Right cardiac atrium (tissue), 5 donors: ENCODE data around the gene ZNF718. TPM values are rescaled to one million over a fixed set of nuclear protein-coding genes. Genes with fewer than 3 reads are reported as not detected.
"Not testable (repeated sequence)": the region's sequence is repeated elsewhere in the genome, so short reads cannot be mapped to it uniquely, and the experiment has no call there.

ENCODE experiments used
- ATAC-seq, 2 donors: fragments of 200-7000 bp; cut with Tn5 transposase; one replicate each; pipeline versions ENCODE4 v1.8.0 to v1.9.1; 2020; ENCODE audit warnings: moderate library complexity in 2 of 2, mild to moderate bottlenecking in 1 of 2
- DNase-seq, 3 donors: peaks; one replicate each; pipeline ENCODE4 v3.0.0-alpha.2; 2020
- H3K27ac ChIP-seq: one replicate; pipeline ENCODE4 v1.5.1; 2013; ENCODE audit warnings: mild to moderate bottlenecking, low read length, control low read depth, moderate library complexity
- H3K27me3 ChIP-seq: one replicate; pipeline ENCODE4 v1.6.1; 2013; ENCODE audit not compliant: control insufficient read depth, insufficient read depth
- H3K4me1 ChIP-seq: one replicate; pipeline ENCODE4 v1.6.1; 2013; ENCODE audit warnings: low read length; ENCODE audit not compliant: control insufficient read depth, insufficient read depth
- H3K4me3 ChIP-seq: one replicate; pipeline ENCODE4 v1.5.1; 2013; ENCODE audit warnings: low read length, control low read depth
- H3K9me3 ChIP-seq: one replicate; pipeline ENCODE4 v1.6.1; 2013; ENCODE audit warnings: low read length; ENCODE audit not compliant: control insufficient read depth
- WGBS: extraction: QIAGEN DNeasy Blood & Tissue Kit; methylation state at CpG from one replicate; pipeline ENCODE4 v1.1.7; 2013; 5-methylcytosine and 5-hydroxymethylcytosine counted together
- intact Hi-C, 4 donors: fragments of 100-400 bp; cut with DNase I; formaldehyde crosslinking; loops; one replicate each; pipeline versions ENCODE4 v1.11.0 to v1.14.0; 2022 to 2023
- polyA plus RNA-seq: library from polyadenylated mRNA; stranded (reverse); fragments of 200-250 nt; gene quantifications from one replicate; pipeline ENCODE4 v1.2.3, GENCODE V29; 2013
- total RNA-seq, 4 donors: library from RNA; stranded (reverse); fragmentation: NEBNext Ultra II Directional; extraction: Animal tissue kit (Norgen Biotek cat#: 25700); gene quantifications; one replicate each; pipeline ENCODE4 v1.2.1, GENCODE V29; 2021
- donor health status: healthy with polysubstance abuse.
- donor health status: DM: no; HTN: yes; CAD: no.
- donor health status: DM: no; HTN: no; CAD: no.
- donor health status: DM: no; HTN: yes; CAD: no; lungs with severe emphysema.
- donor health status: DM: yes; HTN: yes; CAD: no.

The ZNF718 gene
- total and polyA plus RNA-seq, 5 donors, result 1.7 to 7.9 (median 3.9) TPM

DNA sequence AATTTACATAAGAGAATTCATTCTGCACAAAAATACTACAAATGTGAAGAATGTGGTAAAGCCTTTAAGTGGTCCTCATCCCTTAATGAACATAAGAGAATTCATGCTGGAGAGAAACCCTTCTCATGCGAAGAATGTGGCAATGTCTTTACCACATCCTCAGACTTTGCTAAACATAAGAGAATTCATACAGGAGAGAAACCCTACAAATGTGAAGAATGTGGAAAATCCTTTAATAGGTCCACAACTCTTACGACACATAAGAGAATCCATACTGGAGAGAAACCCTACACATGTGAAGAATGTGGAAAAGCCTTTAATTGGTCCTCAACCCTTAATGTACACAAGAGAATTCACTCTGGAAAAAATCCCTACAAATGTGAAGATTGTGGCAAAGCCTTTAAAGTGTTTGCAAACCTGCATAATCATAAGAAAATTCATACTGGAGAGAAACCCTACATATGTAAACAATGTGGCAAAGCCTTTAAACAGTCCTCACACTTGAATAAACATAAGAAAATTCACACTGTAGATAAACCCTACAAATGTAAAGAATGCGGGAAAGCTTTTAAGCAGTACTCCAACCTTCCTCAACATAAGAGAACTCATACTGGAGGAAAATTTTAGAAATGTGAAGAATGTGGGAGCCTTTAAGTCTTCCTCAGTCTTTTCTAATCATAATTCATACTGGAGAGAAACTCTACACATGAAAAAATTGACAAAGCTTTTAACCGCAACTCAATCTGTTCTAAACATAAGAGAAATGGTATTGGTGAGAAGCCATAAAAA lies 37.4 kb downstream of the ZNF718 start:
- no peaks in the 10 kb centered on the region for H3K4me1 ChIP-seq
- no peak overlapping the region for H3K27ac ChIP-seq
- intact Hi-C loops, result no loop called here
- 99% methylated on average over 4 of the region's 4 CpGs for WGBS
- ATAC-seq (no peak), DNase-seq (no peak)
- H3K27me3 ChIP-seq, result no peaks in the 10 kb centered on the region
- H3K4me3 ChIP-seq, result peak overlapping the region; percentile 38
- H3K9me3 ChIP-seq, result peaks cover 5% of the 10 kb centered on the region

DNA sequence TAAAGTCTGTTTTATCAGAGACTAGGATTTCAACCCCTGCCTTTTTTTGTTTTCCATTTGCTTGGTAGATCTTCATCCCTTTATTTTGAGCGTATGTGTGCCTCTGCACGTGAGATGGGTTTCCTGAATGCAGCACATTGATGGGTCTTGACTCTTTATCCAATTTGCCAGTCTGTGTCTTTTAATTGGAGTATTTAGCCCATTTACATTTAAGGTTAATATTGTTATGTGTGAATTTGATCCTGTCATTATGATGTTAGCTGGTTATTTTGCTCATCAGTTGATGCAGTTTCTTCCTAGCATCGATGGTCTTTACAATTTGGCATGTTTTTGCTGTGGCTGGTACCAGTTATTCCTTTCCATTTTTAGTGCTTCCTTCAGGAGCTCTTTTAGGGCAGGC lies 45.3 kb downstream of the ZNF718 start:
- peaks cover 10% of the 10 kb centered on the region for H3K9me3 ChIP-seq
- ATAC-seq, H3K4me1 ChIP-seq, intact Hi-C loops, H3K27me3 ChIP-seq, H3K27ac ChIP-seq, H3K4me3 ChIP-seq, DNase-seq: not testable (repeated sequence)
- WGBS, result 99% methylated on average over 3 of the region's 3 CpGs

DNA sequence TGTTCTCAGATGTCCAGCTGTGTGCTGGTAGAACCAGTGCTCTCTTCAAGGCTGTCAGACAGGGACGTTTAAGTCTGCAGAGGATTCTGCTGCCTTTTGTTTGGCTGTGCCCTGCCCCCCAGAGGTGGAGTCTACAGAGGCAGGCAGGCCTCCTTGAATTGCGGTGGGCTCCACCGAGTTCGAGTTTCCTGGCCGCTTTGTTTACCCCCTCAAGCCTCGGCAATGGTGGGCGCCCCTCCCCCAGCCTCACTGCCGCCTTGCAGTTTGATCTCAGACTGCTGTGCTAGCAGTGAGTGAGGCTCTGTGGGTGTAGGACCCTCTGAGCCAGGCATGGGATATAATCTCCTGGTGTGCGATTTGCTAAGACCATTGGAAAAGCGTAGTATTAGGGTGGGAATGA lies 47.0 kb downstream of the ZNF718 start:
- H3K27me3 ChIP-seq, H3K27ac ChIP-seq, H3K4me1 ChIP-seq, H3K4me3 ChIP-seq, ATAC-seq, intact Hi-C loops: not testable (repeated sequence)
- WGBS, result 98% methylated on average over 10 of the region's 10 CpGs
- peak in 1 of 3 donors; percentile 51 for DNase-seq
- H3K9me3 ChIP-seq, result peaks cover 14% of the 10 kb centered on the region

DNA sequence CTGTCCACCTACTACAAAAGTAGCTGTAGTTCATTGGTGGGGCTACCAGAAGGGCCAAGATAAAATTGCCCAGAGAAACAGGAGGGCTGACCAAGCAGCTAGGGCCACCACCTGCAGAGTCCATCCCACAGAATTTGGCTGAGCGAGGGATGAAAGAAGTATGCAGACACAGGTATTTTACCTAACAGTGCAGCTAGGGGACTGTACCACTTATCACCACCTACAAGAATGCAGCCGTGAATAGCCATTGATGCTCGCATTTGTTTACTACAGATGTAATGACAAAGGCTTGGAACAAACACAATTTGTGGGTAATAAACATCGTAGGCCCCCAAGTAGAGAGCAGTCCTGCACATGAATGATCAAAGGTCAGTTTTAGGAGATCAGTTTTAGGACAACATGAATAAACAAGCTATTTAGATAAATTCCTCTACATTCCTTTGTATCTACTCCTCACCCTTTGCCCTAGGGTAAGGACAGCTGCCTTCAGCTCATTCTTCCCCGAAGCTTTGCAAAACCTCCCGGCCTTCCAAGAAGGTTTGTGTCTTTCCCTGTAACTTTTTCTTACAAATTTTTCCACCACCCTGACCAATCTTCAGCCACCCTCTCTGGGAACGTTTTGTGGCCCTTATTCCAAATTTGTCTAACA lies 49.5 kb downstream of the ZNF718 start:
- 79% methylated on average over 7 of the region's 7 CpGs for WGBS
- ATAC-seq (no peak), DNase-seq (no peak)
- Histone ChIP-seq H3K27ac (no peak overlapping the region), H3K4me3 (no peak overlapping the region), H3K9me3 (peaks cover 18% of the 10 kb centered on the region), H3K4me1 (no peaks in the 10 kb centered on the region), H3K27me3 (no peaks in the 10 kb centered on the region)
- intact Hi-C loops, result no loop called here

DNA sequence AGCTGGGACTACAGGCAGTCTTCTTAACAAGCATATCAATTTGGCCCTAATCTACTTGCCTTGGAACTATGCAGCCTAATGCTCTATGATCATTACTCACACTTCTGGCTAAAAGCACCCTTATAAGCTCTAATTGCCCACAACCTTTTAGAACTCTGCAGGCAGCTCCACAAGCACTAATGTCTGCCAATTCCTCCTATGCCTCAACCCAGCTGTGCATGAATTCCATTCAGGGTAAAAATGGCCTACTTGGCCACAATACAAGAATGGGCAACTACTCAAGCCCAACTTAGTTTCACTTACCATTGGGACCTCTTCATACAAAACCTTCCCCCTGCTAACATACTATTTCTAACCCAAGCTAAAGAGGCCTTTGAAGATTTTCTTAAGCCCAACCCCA lies 51.7 kb downstream of the ZNF718 start:
- ATAC-seq (no peak), DNase-seq (no peak)
- no peaks in the 10 kb centered on the region for H3K27me3 ChIP-seq
- intact Hi-C loops, result no loop called here
- peaks cover 18% of the 10 kb centered on the region for H3K9me3 ChIP-seq
- H3K4me1 ChIP-seq, result no peaks in the 10 kb centered on the region
- H3K4me3 ChIP-seq, result no peak overlapping the region
- no peak overlapping the region for H3K27ac ChIP-seq

DNA sequence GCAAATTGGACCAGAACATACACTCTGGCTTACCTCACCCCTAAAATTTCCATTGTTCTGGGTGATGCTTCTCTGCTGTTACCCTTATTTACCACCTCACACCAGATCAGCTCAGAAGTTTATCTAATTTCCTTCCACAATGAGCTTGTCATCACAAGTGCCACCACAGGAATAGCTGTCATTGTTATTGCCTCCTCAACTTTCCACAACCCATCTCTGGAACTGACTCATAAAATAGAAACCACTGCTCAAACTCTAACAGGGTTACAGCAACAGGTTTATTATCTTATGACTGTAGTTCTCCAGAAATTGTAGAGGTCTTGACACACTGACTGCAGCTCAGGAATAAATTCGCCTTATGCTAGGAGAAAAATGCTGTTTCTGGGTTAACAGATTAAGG lies 52.7 kb downstream of the ZNF718 start:
- Histone ChIP-seq H3K4me3 (no peak overlapping the region), H3K4me1 (no peaks in the 10 kb centered on the region), H3K9me3 (peaks cover 15% of the 10 kb centered on the region), H3K27ac (no peak overlapping the region), H3K27me3 (no peaks in the 10 kb centered on the region)
- ATAC-seq (no peak), DNase-seq (no peak)
- WGBS, result 97% methylated on average over 1 of the region's 1 CpG
- intact Hi-C loops, result no loop called here

DNA sequence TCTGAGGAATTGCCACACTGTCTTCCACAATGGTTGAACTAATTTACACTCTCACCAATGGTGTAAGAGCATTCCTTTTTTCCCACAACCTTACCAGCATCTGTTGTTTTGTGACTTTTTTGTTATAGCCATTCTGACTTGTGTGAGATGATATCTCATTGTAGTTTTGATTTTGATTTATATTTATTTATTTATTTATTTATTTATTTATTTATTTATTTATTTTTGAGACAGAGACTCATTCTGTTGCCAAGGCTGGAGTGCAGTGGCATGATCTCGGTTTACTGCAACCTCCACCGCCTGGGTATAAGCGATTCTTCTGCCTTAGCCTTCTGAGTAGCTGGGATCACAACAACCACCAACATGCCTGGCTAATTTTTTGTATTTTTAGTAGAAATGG lies 57.9 kb downstream of the ZNF718 start:
- 98% methylated on average over 3 of the region's 3 CpGs for WGBS
- H3K27me3 ChIP-seq, intact Hi-C loops, DNase-seq, H3K4me1 ChIP-seq, ATAC-seq, H3K27ac ChIP-seq, H3K9me3 ChIP-seq, H3K4me3 ChIP-seq: not testable (repeated sequence)

DNA sequence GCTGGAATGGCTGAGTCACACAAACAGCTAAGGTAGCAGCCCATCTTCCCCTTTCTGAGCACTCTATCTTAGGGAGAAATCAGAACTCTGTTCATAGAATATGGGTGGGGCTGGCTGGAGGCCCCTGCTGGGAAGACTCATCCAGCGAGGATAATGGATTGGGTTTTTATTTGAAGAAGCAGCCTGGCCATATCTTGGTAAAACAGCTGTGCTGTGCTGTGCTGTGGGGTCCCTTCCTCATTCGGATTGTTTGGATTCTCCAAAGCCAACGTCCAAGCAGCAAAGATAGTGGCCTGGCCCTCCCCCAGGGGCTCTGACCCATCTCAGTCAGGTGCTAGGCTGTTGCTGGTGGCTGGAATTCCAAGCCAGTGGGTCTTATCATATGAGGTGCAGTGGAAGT lies 63.8 kb downstream of the ZNF718 start:
- Histone ChIP-seq H3K27me3 (no peaks in the 10 kb centered on the region), H3K27ac (no peak overlapping the region), H3K9me3 (peaks cover 2% of the 10 kb centered on the region), H3K4me1 (no peaks in the 10 kb centered on the region), H3K4me3 (no peak overlapping the region)
- 93% methylated on average over 3 of the region's 3 CpGs for whole genome bisulfite sequencing
- DNase-seq, result no peak
- ATAC-seq, result no peak
- intact Hi-C loops, result no loop called here

DNA sequence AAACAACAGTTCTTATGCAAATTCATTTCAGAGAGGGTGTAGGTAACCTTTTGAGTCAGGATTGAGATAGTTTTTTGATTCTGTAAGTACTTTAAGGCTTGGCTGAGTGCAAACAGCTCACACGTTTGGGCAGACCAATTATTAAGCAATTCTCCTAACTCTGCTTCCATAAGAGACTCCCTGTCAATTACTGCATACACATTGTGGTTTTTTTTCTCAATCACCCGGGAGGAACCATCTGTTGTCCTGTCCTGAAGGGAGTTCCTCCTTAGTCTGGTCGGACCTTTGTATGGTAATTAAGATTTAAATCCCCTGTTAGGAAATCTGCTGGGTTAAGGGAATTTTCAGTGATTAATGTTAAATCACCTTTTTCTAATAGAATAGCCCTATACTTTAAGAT lies 70.9 kb downstream of the ZNF718 start:
- H3K4me3 ChIP-seq, ATAC-seq, H3K9me3 ChIP-seq, DNase-seq, H3K4me1 ChIP-seq, intact Hi-C loops, H3K27ac ChIP-seq, H3K27me3 ChIP-seq: not testable (repeated sequence)
- 77% methylated on average over 3 of the region's 3 CpGs for WGBS

DNA sequence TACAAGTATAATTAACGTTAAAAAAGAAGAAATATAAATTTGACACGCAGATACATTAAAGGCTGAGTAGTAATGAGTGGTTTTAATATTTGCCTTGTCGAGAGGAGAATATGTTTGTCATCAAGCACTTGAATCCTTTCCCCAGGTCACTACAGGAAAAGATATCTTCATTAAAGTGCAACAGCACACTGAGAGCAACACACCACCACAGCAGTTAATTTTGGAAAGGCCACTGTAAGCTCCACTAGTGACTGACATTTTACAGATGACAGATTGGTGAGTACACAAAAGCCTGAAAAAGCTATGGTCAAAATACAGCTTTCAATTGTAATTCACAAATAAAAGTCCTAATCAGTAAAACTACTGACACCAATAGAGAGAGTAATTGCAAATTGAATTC lies 76.6 kb downstream of the ZNF718 start:
- Histone ChIP-seq H3K27ac (no peak overlapping the region), H3K9me3 (peaks cover 2% of the 10 kb centered on the region), H3K4me3 (no peak overlapping the region), H3K4me1 (no peaks in the 10 kb centered on the region), H3K27me3 (no peaks in the 10 kb centered on the region)
- no peak for DNase-seq
- ATAC-seq, result no peak
- WGBS, result 94% methylated on average over 3 of the region's 3 CpGs
- intact Hi-C loops, result no loop called here

DNA sequence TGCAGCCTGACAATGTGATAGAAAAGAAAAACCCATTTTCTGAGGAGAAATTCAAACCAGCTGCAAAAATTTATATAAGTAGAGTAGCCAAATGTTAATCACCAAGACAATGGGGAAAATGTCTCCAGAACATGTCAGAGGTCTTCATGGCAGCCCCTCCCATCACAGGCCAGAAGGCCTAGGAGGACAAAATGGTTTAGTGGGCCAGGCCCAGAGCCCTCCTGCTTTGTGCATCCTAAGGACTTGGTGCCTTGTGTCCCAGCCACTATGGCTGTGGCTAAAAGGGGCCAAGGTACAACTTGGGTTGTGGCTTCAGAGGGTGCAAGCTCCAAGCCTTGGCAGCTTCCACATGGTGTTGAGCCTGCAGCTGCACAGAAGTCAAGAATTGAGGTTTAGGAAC lies 78.5 kb downstream of the ZNF718 start:
- DNase-seq, intact Hi-C loops, H3K27me3 ChIP-seq, H3K4me3 ChIP-seq, H3K9me3 ChIP-seq, ATAC-seq, H3K4me1 ChIP-seq, H3K27ac ChIP-seq: not testable (repeated sequence)
